Measurements from ENCODE around the gene LAMC3. TPM values are rescaled to one million over a fixed set of nuclear protein-coding genes. Genes with fewer than 3 reads are reported as not detected.

LAMC3 gene
- total RNA-seq, 1 experiment from 2014 or later = 4.6 TPM

DNA sequence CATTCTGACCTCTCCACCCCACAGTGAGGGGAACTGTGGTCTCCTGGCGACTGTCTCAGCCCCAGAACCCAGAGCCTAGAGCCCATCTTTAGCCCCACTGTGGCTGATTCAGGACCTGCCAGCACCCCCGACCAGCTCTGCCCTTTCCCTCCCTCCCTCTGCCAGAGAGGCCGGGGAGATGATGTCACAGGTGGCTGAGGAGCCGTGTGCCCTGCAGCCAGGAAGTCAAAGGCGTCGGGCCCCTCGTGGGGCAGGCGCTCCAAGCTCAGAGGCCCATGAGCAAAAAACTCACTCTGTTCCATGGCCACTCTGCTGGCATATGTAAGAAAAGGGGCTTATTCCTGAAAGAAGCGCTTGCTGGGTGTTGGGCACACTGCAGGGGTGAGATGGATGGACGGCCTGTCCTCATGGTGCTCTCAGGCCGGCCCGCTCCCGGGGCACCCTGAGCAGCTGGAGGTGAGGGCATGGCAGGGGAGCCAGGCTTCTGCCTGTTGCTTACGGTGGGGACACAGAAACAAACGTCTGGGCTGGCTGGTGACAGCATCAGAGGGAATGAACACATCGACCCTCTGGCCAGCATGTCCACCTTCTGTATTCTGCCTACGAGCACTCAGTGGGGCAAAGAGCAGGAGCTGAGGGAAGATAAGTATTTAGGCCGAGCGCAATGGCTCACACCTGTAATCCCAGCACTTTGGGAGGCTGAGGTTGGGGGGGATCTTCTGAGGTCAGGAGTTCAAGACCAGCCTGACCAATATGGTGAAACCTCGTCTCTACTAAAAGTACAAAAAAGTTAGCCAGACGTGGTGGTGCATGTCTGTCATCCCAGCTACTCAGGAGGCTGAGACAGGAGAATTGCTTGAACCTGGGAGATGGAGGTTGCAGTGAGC is 41.1 kb downstream of the LAMC3 start:
- no peak for ATAC-seq
- TF ChIP-seq, protein P1, sequence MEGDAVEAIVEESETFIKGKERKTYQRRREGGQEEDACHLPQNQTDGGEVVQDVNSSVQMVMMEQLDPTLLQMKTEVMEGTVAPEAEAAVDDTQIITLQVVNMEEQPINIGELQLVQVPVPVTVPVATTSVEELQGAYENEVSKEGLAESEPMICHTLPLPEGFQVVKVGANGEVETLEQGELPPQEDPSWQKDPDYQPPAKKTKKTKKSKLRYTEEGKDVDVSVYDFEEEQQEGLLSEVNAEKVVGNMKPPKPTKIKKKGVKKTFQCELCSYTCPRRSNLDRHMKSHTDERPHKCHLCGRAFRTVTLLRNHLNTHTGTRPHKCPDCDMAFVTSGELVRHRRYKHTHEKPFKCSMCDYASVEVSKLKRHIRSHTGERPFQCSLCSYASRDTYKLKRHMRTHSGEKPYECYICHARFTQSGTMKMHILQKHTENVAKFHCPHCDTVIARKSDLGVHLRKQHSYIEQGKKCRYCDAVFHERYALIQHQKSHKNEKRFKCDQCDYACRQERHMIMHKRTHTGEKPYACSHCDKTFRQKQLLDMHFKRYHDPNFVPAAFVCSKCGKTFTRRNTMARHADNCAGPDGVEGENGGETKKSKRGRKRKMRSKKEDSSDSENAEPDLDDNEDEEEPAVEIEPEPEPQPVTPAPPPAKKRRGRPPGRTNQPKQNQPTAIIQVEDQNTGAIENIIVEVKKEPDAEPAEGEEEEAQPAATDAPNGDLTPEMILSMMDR (conservative IDR thresholded peaks at IDR 0.05; ENCODE audit: low read depth, low read length) = no peak
- TF ChIP-seq EZH2phosphoT487 (IDR thresholded peaks at IDR 0.05; ENCODE audit: borderline replicate concordance, low read length) (no peak), EZH2 (IDR thresholded peaks at IDR 0.05; ENCODE audit: low read length, unreplicated experiment) (no peak)
- Histone ChIP-seq H3K36me3 (ENCODE audit: low read depth, low read length) (no peaks in the 10 kb centered on the region), H3K27me3 (ENCODE audit: low read length) (no peaks in the 10 kb centered on the region), H3K4me2 (ENCODE audit: low read length) (no peak overlapping the region), H3K79me2 (ENCODE audit: low read length) (no peaks in the 10 kb centered on the region), H4K20me1 (ENCODE audit: low read length) (no peaks in the 10 kb centered on the region), H3K9ac (ENCODE audit: low read length) (no peak overlapping the region), H3K4me1 (ENCODE audit: insufficient read depth, low read length) (no peaks in the 10 kb centered on the region), H3K9me2 (replicated peaks; ENCODE audit: low read length) (no peaks in the 10 kb centered on the region), H3K4me3 (ENCODE audit: low read length) (no peak overlapping the region), H3K27ac (ENCODE audit: low read length) (no peak overlapping the region), H3F3A (ENCODE audit: low read length, unreplicated experiment) (no peaks in the 10 kb centered on the region), H3K9me3 (ENCODE audit: low read length) (no peaks in the 10 kb centered on the region), H2AFZ (ENCODE audit: low read length) (no peak overlapping the region)
- BruUV-seq (replicated peaks) = no TSS peak
- ChIA-PET CTCF (no interaction called here), POLR2A (ENCODE audit: unreplicated experiment) (no interaction called here)
- no peak for DNase-seq
- intact Hi-C loops (cut with micrococcal nuclease) = loop anchor here (5.0 to 10.0 kb wide), 2 partner anchors 43 to 75 kb away; partner anchors contain the start of genes LAMC3 and NUP214

DNA sequence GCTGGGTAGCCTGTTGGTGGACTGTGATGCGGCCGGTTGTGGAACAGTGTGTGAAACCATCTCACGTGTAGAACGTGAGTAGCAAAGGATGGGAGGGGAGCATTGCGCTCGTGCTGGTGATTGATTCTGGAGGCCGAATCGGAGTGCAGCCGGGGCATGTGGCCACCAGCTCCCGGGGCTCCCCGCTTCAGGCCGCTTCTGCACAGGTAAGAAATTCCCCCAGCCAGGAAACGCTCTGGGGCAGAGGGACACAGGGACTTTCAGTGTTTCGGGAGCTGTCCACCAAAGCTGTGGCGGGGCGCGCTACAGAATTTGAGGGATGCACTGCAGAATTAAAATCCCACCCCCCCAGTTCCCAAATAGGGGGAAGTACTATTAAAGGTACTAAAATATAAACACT is 41.9 kb downstream of the LAMC3 start:
- H3K36me3 ChIP-seq (ENCODE audit: low read depth, low read length) = no peaks in the 10 kb centered on the region
- intact Hi-C loops (cut with micrococcal nuclease) = loop anchor here (10.0 kb wide), 1 partner anchor 74 kb away; the partner anchor contains the start of gene NUP214
- H3K4me2 ChIP-seq (ENCODE audit: low read length) = no peak overlapping the region
- CTCF ChIA-PET = no interaction called here
- no peaks in the 10 kb centered on the region for H3K9me3 ChIP-seq (ENCODE audit: low read length)
- no peak for DNase-seq
- ATAC-seq = no peak
- no peaks in the 10 kb centered on the region for H3K4me1 ChIP-seq (ENCODE audit: insufficient read depth, low read length)
- no peak overlapping the region for H3K4me3 ChIP-seq (ENCODE audit: low read length)
- H3K27ac ChIP-seq (ENCODE audit: low read length) = no peak overlapping the region
- no peaks in the 10 kb centered on the region for H3F3A ChIP-seq (ENCODE audit: low read length, unreplicated experiment)
- H3K27me3 ChIP-seq (ENCODE audit: low read length) = no peaks in the 10 kb centered on the region
- H2AFZ ChIP-seq (ENCODE audit: low read length) = no peak overlapping the region
- TF ChIP-seq EZH2 (IDR thresholded peaks at IDR 0.05; ENCODE audit: low read length, unreplicated experiment) (no peak), EZH2phosphoT487 (IDR thresholded peaks at IDR 0.05; ENCODE audit: borderline replicate concordance, low read length) (no peak)
- TF ChIP-seq, protein P1 (conservative IDR thresholded peaks at IDR 0.05; ENCODE audit: low read depth, low read length) = no peak
- no peaks in the 10 kb centered on the region for H3K9me2 ChIP-seq (replicated peaks; ENCODE audit: low read length)
- BruUV-seq (replicated peaks) = no TSS peak
- H3K79me2 ChIP-seq (ENCODE audit: low read length) = no peaks in the 10 kb centered on the region
- no peaks in the 10 kb centered on the region for H4K20me1 ChIP-seq (ENCODE audit: low read length)
- POLR2A ChIA-PET (ENCODE audit: unreplicated experiment) = no interaction called here
- no peak overlapping the region for H3K9ac ChIP-seq (ENCODE audit: low read length)
